ENCODE measurements around the gene CCDC138.

The CCDC138 gene

DNA sequence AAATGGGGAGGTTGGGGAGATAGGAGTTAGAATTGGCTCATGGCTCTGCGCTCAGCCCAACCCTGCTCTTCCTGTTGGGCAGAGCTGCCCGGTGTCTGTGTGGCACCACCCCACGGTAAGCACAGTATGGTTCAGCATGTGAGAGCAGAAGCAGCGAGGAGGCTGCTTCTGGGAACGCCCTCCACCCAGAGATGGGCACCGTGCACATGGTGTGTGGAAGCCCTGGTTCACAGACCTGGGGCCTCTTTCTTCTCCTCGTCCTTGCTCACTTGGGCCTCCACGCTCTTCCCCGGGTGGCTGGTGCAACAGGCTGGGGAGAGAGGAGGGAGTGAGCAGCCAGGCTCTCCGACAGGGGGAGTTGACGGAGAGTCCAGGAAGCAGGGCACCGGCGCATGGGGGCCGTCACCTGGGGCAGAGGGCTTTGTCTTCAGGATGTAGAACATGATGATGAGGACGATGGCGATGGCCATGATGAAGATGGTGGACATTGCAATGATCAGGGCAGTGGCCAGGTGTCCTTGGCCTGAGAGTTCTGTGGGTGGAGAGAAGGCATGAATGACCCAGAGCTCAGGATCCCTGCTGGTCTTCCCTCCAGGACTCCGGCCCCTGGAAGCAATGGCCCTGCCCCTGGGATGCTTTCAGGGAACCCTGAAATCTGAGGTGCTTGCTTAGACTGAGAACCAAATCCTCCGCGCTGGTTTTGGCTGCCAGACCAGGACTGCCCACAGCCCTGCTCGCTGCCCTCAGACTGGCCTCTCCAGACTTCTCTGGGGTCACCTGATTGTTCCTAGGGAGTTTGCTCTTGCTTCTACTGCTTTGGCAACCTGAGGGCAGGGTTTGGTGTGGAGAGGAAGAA lies 124.2 kb downstream of the CCDC138 start:
- no peak for DNase-seq (ENCODE audit: extremely low read depth, low read depth)
- H3K4me3 ChIP-seq (replicated peaks; ENCODE audit: low read depth, low read length): no peak overlapping the region
- TF ChIP-seq, protein P1, sequence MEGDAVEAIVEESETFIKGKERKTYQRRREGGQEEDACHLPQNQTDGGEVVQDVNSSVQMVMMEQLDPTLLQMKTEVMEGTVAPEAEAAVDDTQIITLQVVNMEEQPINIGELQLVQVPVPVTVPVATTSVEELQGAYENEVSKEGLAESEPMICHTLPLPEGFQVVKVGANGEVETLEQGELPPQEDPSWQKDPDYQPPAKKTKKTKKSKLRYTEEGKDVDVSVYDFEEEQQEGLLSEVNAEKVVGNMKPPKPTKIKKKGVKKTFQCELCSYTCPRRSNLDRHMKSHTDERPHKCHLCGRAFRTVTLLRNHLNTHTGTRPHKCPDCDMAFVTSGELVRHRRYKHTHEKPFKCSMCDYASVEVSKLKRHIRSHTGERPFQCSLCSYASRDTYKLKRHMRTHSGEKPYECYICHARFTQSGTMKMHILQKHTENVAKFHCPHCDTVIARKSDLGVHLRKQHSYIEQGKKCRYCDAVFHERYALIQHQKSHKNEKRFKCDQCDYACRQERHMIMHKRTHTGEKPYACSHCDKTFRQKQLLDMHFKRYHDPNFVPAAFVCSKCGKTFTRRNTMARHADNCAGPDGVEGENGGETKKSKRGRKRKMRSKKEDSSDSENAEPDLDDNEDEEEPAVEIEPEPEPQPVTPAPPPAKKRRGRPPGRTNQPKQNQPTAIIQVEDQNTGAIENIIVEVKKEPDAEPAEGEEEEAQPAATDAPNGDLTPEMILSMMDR (IDR thresholded peaks at IDR 0.05; ENCODE audit: low read depth, low read length, missing control alignments): no peak

DNA sequence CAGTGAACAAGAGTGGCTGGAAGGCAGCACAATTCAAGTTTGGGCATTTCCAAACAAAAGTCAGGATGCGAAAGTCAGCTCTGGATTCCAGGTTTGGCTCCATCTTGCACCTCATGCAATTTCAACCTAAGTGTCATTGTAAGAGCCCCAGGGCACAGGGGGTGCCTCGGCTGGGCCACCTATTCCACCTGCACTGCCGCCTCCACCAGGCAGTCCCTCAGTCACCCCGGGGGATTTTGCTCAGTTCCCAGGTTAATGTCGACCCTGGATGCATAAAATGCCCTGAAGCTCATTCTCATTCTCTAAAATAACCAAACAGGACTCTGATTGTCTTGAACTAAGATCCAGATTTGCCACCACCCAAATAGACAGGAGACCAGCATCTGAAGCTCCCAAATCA lies 124.8 kb downstream of the CCDC138 start:
- no peak for DNase-seq (ENCODE audit: extremely low read depth, low read depth)
- TF ChIP-seq, protein P1 (IDR thresholded peaks at IDR 0.05; ENCODE audit: low read depth, low read length, missing control alignments): no peak

DNA sequence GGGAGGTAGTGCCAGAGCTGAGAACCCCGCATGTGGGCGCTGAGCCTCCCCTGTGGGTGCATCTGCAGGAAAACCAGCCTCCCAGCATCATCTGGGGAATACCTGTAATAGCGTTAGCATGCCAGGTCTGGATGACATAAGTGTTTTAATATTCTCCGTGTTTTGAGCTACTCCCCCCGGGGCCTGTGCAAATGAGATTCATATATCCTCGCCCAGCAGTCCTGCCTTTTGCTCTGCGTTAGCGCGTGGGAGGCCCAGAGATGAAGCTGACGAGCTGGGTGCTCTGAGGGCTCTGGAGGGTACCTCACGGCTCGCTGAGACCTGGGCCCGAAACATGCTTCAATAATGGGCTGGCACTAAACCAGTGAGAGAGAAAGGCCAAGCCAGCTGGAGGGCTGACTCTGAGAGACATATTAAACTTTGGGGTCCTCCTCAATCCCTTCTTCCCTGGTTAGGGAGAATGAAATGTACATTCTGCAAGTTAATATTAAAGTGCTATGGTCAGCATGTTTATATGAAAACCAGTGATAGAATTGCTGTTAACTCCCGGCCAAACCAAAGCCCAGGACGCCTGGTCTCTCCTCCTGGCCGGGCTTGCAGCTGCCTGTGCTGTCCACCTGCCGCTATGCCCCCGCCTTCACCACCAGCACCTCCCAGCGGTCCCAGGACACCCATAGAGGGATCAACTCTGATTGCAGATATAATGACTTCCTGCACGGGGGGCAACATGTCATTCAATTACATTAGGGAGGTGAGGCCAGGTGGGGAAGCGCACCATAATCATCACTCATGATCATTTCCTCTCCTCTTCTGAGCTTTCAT lies 125.4 kb downstream of the CCDC138 start:
- DNase-seq (ENCODE audit: extremely low read depth, low read depth): no peak
- H3K4me3 ChIP-seq (replicated peaks; ENCODE audit: low read depth, low read length): no peak overlapping the region
- TF ChIP-seq, protein P1 (IDR thresholded peaks at IDR 0.05; ENCODE audit: low read depth, low read length, missing control alignments): no peak

More for the DNA sequence above, 124.8 kb downstream of the CCDC138 start:
- no peak overlapping the region for H3K4me3 ChIP-seq (replicated peaks; ENCODE audit: low read depth, low read length)

DNA sequence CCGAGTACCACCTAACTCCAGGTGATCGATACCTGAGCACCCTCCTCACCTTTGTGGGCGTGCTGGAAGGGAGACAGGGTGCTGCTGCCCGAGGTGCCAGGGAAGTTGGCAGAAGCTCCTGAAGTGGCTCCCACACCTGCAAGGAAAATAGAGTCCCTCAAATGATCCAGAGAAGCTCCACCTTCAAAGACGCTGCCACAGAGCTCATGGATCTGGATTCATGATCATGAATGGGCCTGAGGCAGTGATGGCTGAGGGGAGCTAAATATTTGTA lies 126.0 kb downstream of the CCDC138 start:
- TF ChIP-seq, protein P1 (IDR thresholded peaks at IDR 0.05; ENCODE audit: low read depth, low read length, missing control alignments): no peak
- no peak overlapping the region for H3K4me3 ChIP-seq (replicated peaks; ENCODE audit: low read depth, low read length)
- no peak for DNase-seq (ENCODE audit: extremely low read depth, low read depth)

DNA sequence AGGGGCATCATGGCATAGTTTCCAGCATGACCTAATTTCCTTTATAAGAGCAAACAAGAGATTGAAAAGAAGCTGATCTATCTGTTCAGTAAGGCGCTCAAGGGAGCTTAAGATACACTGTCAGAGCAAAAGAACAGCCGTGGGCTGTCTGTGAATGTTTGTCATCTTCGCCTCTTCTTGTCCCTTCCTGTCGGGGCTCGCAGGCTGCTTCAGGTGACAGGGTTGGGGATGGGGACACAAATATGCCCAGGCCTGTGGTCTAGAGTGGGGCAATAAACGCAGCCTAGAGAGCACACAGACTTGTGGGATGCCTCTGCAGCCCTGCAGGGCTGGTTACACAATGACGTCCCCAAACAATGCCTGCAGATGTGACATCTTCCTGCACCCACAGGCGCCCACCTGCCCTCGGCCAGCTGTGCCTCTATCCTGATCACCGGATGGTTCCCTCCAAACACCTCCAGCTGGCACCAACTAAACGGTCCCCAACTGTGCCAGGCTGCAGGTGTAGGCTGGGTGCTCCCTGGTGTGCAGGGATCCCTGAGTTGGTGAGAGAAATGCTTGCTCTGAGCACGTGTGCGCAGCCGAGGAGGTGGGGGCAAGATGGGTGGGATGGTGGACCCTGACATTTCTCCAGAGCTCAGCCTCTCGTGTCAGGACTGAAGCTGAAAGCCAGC lies 129.7 kb downstream of the CCDC138 start:
- DNase-seq (ENCODE audit: extremely low read depth, low read depth): no peak
- TF ChIP-seq, protein P1 (IDR thresholded peaks at IDR 0.05; ENCODE audit: low read depth, low read length, missing control alignments): no peak
- H3K4me3 ChIP-seq (replicated peaks; ENCODE audit: low read depth, low read length): no peak overlapping the region

DNA sequence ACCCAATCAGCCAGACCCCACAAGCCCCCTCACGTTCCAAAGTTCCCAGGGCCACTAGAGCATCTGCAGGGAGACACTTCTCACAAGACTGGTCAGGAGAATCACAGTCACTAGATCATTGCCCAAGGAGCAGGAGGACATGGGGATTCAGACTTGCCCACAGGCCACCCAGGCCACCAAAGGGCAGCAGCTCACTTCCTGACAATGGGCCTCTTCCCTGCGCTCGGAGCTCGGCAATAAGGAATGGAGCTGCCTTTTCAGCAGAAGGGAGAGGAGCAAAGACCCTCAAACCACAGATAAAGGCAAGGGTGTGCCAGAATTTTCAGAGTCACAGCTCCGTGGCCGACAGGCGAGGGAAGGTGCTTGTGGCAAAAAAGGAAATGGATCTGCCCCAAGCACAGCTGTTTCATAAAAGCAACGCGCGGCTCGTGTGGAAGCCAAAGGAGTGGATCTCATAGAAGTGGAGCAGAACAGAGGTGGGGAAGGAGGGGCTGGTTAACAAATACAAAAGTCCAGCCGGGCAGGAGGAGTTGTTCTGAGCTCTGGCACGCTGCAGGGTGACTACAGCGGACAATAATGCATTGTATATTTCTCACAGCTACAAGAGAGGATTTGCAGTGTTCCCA lies 130.3 kb downstream of the CCDC138 start:
- no peak for DNase-seq (ENCODE audit: extremely low read depth, low read depth)
- TF ChIP-seq, protein P1 (IDR thresholded peaks at IDR 0.05; ENCODE audit: low read depth, low read length, missing control alignments): no peak

More for the DNA sequence above, 130.3 kb downstream of the CCDC138 start:
- no peak overlapping the region for H3K4me3 ChIP-seq (replicated peaks; ENCODE audit: low read depth, low read length)
